Right hindlimb (tissue), 1 donor: ENCODE data around the gene SEC23B.
"Not testable (repeated sequence)": the region's sequence is repeated elsewhere in the genome, so short reads cannot be mapped to it uniquely, and the experiment has no call there.

ENCODE experiments used
- DNase-seq: peaks from one replicate; pipeline ENCODE4 v3.0.0-alpha.2; 2018

The SEC23B gene

DNA sequence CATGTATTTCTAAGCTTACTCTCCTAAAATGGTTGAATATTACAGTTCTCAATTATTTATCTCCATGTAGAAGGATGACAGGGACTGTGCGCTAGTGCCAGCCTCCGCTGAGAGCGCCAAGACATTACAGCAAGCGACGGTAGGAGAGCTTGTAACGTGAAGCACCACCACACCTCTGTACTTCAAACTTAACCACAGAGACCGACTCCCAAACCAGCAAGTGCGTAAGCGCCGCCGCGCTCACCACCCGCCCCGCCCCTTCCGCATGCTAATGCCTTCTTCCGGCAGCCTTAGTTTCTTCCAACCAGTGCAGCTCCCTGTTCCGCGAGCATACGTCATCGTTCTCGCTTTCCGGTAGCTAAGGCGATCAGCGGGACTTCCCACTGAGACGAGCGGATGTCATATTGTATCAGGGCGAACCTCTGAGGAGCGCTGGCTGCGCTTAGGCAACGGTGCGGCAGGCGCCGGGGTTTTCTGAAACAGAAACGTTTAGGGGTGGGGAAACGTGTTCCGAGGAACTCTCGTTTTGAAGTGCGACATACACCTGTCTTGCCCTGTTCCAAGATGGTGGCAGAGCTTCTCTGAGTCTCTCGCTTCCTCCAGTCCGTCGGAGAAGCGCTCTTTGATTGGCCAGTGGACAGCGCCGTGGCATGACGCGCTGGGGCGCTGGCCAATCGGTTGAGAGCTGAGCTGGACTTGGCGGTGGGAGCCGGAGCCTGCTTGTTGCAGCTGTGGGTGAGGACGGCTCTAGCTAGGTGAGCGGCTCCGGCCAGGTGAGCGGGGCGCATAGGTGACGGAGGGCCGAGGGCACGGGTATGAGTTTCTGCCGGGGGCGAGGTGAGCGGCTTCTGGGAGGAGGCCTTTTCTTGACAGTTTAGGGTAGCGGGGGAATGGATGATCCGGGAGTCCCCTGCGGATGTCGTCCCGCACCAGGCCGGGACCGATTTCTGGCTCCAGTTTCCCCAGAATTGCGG is at the start of gene SEC23B:
SEC23B (plus strand) TSS at position 723 of the 974 bp plus-strand sequence. CDS start 2,896 bp downstream, outside the sequence.
- peak; percentile 98 for DNase-seq

GRCh38 chr20:18465536-18466200 is 42.1 kb upstream of the SEC23B start:
- no peak for DNase-seq

GRCh38 chr20:18466574-18466893 is 41.2 kb upstream of the SEC23B start:
- no peak for DNase-seq

- peak; percentile 98 for DNase-seq
These were observed 40.6 kb upstream of the SEC23B start, which contains the start of the genes DZANK1 and POLR3F for GRCh38 chr20:18466894-18467730. Gene DZANK1, minus strand, starts transcription at chr20:18467030. Its CDS starts 1,672 bp downstream, at chr20:18465358. Gene POLR3F, plus strand, starts transcription at chr20:18467390. Its CDS starts 117 bp downstream, at chr20:18467507.

GRCh38 chr20:18477218-18477617 is 30.5 kb upstream of the SEC23B start:
- DNase-seq, result no peak

DNA sequence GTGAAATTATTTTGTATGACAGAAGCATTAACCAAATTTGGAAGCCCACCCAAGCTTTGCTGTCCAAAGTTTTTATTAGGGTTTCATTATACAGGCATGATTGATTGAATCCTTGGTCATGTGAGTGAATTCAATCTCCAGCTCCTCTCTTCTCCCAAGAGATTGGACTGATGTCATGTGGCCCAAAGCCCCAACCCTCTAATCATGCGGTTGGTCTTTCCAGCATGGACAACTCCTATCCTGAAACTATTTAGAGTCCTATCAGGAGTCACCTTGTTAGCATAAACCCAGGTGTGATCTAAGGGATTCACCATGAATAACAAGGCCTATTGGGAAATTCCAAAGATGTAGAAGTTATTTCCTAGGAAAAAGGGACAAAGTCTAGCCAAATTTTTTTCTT is 29.9 kb upstream of the SEC23B start:
- no peak for DNase-seq

GRCh38 chr20:18481596-18481995 is 26.1 kb upstream of the SEC23B start:
- no peak for DNase-seq

DNA sequence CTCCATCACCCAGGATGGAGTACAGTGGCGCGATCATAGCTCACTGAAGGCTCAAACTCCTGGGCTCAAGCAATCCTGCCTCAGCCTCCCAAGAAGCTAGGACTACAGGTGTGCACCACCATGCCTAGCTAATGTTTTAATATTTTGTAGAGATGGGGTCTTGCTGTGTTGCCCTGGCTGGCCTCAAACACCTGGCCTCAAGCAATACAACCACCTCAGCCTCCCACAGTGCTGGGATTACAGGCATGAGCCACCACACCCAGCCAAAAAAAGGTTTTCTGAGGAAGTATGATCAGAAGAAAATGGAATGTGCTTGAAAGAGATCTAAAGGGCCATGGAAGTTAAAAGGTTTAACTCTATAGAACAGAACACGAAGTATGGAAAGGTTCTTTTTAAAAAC is 19.4 kb upstream of the SEC23B start:
- no peak for DNase-seq

DNA sequence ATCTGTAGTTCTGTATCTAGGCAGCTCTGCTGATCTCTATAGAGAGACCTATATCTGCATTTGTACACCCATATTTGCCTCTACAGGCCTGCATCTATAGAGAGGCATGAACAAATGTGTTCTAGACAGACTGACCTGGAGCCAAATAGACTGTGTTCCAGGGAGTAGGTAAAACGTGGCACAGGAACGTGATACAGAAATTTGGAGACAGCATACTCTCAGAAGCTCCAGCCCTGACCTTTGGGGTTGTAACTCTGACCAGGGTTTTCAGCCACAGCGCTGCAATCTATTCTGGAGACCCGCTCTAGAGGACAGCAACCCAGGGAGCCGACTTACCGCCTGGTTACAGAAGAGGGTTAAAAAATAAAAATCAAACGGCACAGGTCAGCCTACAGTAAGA is 11.7 kb upstream of the SEC23B start:
- DNase-seq, result no peak

GRCh38 chr20:18496740-18497592 is 10.8 kb upstream of the SEC23B start, which contains the start of gene RBBP9:
Gene RBBP9, minus strand, starts transcription at chr20:18497225. Its CDS starts 58 bp downstream, at chr20:18497167.
- peak; percentile 94 for DNase-seq

DNA sequence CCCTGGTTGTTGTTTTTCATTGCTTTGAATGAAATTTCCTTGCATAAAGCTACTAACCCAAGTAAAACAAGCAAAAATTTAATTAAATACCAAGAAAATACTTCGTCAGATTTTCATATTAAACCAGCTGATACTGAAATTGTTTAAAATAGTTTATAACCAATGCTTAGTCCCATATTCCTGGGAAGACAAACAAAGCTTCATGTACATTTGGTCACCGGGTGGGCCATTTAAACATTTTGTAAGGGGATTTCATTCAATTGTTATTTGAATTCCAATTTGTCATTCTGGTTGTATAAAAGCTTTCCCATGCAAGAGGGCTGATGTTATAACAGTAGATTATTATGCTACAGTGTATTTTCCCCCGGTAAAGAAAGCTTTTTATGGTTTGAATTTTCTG is 10.1 kb upstream of the SEC23B start:
- DNase-seq, result no peak

DNA sequence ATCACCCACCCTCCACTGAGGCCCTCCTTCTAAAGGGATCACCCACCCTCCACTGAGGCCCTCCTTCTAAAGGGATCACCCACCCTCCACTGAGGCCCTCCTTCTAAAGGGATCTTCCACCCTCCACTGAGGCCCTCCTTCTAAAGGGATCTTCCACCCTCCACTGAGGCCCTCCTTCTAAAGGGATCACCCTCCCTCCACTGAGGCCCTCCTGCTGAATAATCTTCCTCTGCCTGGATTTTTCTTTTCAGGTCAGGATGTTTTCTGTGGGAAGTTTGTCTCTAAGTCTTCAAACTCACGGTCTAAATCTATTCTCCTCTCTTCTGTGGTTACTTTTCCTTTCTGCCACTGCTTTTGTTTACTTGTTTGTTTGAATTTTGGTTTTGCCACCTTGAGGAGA is 6.1 kb upstream of the SEC23B start:
- not testable (repeated sequence) for DNase-seq

DNA sequence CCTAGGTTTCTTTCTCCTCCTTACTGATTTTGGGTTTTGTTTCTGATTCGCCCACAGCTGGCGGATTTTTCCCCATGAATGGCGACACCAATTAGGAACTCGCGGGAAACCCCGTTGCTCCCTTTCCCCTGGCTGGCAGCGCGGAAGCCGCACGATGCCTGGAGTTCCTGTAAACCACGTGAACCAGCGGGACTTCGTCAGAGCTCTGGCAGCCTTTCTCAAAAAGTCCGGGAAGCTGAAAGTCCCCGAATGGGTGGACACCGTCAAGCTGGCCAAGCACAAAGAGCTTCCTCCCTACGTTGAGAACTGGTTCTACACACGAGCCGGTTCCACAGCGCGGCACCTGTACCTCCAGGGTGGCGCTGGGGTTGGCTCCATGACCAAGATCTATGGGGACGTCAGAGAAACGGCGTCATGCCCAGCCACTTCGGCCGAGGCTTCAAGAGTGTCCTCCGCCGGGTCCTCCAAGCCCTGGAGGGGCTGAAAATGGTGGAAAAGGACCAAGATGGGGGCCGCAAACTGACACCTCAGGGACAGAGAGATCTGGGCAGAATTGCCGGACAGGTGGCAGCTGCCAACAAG is 3.2 kb upstream of the SEC23B start:
- DNase-seq, result no peak

- no peak for DNase-seq
These were observed 996 bp upstream of the SEC23B start for GRCh38 chr20:18506744-18507143.

DNA sequence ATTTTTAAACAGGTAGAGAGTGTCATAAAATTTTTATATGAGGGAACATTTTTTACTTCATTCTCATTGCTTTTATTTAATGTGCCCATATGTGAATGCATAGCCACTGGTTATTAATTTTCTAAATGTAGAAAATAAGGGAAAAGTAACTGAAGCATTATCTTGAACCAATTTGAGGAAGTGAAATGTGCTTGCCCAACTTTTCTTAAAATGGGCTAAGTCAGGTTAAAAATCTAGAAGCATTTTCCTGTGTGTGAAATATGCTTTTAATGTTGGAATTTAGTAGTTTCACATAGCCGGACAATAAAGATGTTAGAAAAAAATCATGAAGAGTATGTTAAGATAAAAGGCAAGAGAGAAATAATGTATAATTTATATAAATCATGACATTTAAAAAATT is 3.8 kb downstream of the SEC23B start:
- no peak for DNase-seq

- DNase-seq, result no peak
These were observed 5.5 kb downstream of the SEC23B start for GRCh38 chr20:18513208-18513607.

DNA sequence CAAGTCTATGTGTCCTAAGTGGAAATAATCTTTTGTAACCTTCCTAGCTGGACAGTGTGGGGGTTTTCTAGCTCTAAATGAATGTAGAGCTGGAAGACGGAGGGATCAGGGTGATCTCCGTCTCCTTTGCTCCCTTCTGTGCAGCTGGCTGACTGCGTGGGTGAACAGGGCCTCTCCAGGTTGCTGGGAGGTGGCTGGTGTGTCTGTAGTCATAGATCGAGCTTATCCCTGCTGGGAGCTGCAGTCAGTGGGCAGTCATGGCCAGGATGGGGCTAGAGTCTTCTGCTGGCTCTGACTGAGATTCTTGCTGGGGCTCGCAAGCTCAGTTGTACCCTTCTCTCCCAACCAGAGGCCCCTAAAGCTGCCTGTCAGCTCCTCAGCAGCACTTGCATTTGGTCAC is 6.4 kb downstream of the SEC23B start:
- DNase-seq, result no peak

DNA sequence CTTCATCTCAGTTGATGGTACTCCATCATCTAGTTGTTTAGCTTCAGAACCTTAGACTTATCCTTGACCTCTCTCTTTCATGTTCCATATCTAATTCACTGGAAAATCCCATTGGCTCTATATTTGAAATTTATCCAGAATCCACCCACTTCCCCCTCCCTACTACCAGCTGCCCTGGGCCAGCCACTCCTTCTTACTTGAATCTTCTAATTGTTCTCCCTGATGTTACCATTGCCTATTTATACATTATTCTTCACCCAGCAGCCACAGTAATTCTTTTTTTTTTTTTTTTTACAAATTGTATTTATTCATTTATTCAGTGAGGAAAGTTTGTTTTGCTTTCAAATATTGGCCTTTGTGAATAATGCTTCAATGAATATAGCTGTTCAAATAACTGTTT is 8.2 kb downstream of the SEC23B start:
- DNase-seq, result no peak

- DNase-seq, result not testable (repeated sequence)
These were observed 14.3 kb downstream of the SEC23B start for GRCh38 chr20:18522066-18522465.

GRCh38 chr20:18523066-18523465 is 15.3 kb downstream of the SEC23B start:
- DNase-seq, result no peak

DNA sequence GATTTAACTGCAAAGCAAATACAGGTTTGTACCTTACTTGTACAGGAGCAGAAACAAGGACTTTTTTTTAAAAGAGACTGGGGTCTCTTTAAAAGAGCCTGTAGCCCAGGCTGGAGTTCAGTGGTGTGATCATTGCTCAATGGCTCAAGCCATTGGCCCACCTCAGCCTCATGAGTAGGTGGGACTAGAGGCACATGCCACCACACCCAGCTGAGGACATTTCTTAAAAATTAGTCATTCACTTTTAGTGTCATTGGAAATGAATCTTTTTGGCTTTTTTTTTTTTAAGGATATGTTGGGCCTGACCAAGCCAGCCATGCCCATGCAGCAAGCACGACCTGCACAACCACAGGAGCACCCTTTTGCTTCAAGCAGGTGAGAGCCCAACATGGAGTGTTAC is 16.9 kb downstream of the SEC23B start:
- DNase-seq, result no peak

DNA sequence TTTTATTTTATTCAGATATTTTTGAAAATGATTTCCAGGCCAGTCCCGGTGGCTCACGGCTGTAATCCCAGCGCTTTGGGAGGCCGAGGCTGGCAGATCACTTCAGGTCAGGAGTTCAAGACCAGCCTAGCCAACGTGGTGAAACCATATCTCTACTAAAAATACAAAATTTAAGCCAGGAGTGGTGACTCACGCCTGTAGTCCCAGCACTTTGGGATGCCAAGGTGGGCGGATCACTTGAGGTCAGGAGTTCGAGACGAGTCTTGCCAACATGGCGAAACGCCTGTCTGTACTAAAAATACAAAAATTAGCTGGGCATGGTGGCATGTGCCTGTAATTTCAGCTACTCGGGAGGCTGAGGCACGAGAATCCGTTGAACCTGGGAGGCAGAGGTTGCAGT is 19.0 kb downstream of the SEC23B start:
- DNase-seq, result not testable (repeated sequence)
